Measurements from ENCODE around the gene NAPG. TPM values are rescaled to one million over a fixed set of nuclear protein-coding genes. Genes with fewer than 3 reads are reported as not detected.

The NAPG gene
- total RNA-seq, 1 donor from 2014 or later, result 54.5 TPM

DNA sequence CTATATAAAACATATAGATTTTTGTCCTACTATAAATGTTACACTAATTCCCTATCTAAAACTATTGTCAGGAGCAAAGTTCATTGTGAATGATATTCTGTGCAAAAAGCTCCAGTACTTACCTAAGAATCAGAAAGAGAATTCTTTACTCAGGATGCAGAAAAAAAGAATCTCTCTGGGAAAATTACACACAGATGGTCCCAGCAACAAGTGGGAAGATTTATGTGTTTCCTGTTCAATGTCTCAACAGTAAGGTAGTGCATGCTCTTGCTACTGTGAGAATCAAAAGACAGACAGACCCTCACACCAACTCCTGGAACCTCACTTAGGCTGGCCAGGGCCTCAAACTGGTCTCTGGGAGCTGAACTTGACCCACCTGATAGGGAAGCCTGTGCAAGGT lies 11.2 kb upstream of the NAPG start:
- no peak for FAIRE-seq
- Histone ChIP-seq H3K27me3 (ENCODE audit: control insufficient read depth, insufficient read depth, low read length) (no peaks in the 10 kb centered on the region), H3K4me3 (ENCODE audit: low read depth, low read length) (no peak overlapping the region), H3K36me3 (ENCODE audit: control insufficient read depth, insufficient read depth, low read length) (no peaks in the 10 kb centered on the region)
- TF ChIP-seq, protein P1, sequence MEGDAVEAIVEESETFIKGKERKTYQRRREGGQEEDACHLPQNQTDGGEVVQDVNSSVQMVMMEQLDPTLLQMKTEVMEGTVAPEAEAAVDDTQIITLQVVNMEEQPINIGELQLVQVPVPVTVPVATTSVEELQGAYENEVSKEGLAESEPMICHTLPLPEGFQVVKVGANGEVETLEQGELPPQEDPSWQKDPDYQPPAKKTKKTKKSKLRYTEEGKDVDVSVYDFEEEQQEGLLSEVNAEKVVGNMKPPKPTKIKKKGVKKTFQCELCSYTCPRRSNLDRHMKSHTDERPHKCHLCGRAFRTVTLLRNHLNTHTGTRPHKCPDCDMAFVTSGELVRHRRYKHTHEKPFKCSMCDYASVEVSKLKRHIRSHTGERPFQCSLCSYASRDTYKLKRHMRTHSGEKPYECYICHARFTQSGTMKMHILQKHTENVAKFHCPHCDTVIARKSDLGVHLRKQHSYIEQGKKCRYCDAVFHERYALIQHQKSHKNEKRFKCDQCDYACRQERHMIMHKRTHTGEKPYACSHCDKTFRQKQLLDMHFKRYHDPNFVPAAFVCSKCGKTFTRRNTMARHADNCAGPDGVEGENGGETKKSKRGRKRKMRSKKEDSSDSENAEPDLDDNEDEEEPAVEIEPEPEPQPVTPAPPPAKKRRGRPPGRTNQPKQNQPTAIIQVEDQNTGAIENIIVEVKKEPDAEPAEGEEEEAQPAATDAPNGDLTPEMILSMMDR (IDR thresholded peaks at IDR 0.05; ENCODE audit: insufficient read depth, low read length, severe bottlenecking), result no peak
- DNase-seq (ENCODE audit: low read depth), result no peak

GRCh38 chr18:10515456-10515855 lies 10.4 kb upstream of the NAPG start:
- peak; percentile 75 for FAIRE-seq
- TF ChIP-seq, protein P1 (IDR thresholded peaks at IDR 0.05; ENCODE audit: insufficient read depth, low read length, severe bottlenecking), result no peak
- Histone ChIP-seq H3K27me3 (ENCODE audit: control insufficient read depth, insufficient read depth, low read length) (no peaks in the 10 kb centered on the region), H3K4me3 (ENCODE audit: low read depth, low read length) (no peak overlapping the region), H3K36me3 (ENCODE audit: control insufficient read depth, insufficient read depth, low read length) (no peaks in the 10 kb centered on the region)
- DNase-seq (ENCODE audit: low read depth), result peak; percentile 69

- TF ChIP-seq, protein P1 (IDR thresholded peaks at IDR 0.05; ENCODE audit: insufficient read depth, low read length, severe bottlenecking), result no peak
- no peak for FAIRE-seq
These were observed 9.7 kb upstream of the NAPG start for GRCh38 chr18:10516078-10516477.

GRCh38 chr18:10518595-10519255 lies 7.1 kb upstream of the NAPG start:
- no peak for FAIRE-seq
- Histone ChIP-seq H3K4me3 (ENCODE audit: low read depth, low read length) (no peak overlapping the region), H3K27me3 (ENCODE audit: control insufficient read depth, insufficient read depth, low read length) (no peaks in the 10 kb centered on the region), H3K36me3 (ENCODE audit: control insufficient read depth, insufficient read depth, low read length) (no peaks in the 10 kb centered on the region)
- TF ChIP-seq, protein P1 (IDR thresholded peaks at IDR 0.05; ENCODE audit: insufficient read depth, low read length, severe bottlenecking), result peak; percentile 31
- DNase-seq (ENCODE audit: low read depth), result no peak

More at GRCh38 chr18:10516078-10516477, 9.7 kb upstream of the NAPG start:
- Histone ChIP-seq H3K27me3 (ENCODE audit: control insufficient read depth, insufficient read depth, low read length) (no peaks in the 10 kb centered on the region), H3K4me3 (ENCODE audit: low read depth, low read length) (no peak overlapping the region), H3K36me3 (ENCODE audit: control insufficient read depth, insufficient read depth, low read length) (no peaks in the 10 kb centered on the region)
- DNase-seq (ENCODE audit: low read depth), result no peak

GRCh38 chr18:10519366-10519765 lies 6.5 kb upstream of the NAPG start:
- no peak for DNase-seq (ENCODE audit: low read depth)
- TF ChIP-seq, protein P1 (IDR thresholded peaks at IDR 0.05; ENCODE audit: insufficient read depth, low read length, severe bottlenecking), result no peak
- H3K27me3 ChIP-seq (ENCODE audit: control insufficient read depth, insufficient read depth, low read length), result no peaks in the 10 kb centered on the region
- no peak for FAIRE-seq
- H3K36me3 ChIP-seq (ENCODE audit: control insufficient read depth, insufficient read depth, low read length), result no peaks in the 10 kb centered on the region
- no peak overlapping the region for H3K4me3 ChIP-seq (ENCODE audit: low read depth, low read length)
